NCI-H2227 (cell line): Measurements from ENCODE around the gene HOXD3.

Experiments used
- DNase-seq: peaks from one replicate; lab custom pipeline; 2025; ENCODE audit not compliant: unreplicated experiment; lab: John Stamatoyannopoulos, UW

The HOXD3 gene

GRCh38 chr2:176121190-176122051, 35.7 kb upstream of the HOXD3 start:
- peak; percentile 30 for DNase-seq

GRCh38 chr2:176122052-176122682, 34.9 kb upstream of the HOXD3 start:
- peak; percentile 83 for DNase-seq

GRCh38 chr2:176122683-176123410, 34.3 kb upstream of the HOXD3 start, which contains the start of gene HOXD9:
TSS of gene HOXD9 (plus strand) at chr2:176122719. CDS start at chr2:176122769, 50 bp downstream.
- DNase-seq, result peak; percentile 56

- no peak for DNase-seq
These were observed 33.5 kb upstream of the HOXD3 start for GRCh38 chr2:176123411-176124109.

- no peak for DNase-seq
These were observed 32.8 kb upstream of the HOXD3 start for GRCh38 chr2:176124110-176124946.

GRCh38 chr2:176124947-176125771, 31.9 kb upstream of the HOXD3 start:
- DNase-seq, result no peak

GRCh38 chr2:176125772-176126054, 31.4 kb upstream of the HOXD3 start:
- DNase-seq, result no peak

- peak; percentile 83 for DNase-seq
These were observed 30.0 kb upstream of the HOXD3 start for GRCh38 chr2:176126929-176127773.

GRCh38 chr2:176127774-176128072, 29.4 kb upstream of the HOXD3 start:
- no peak for DNase-seq

GRCh38 chr2:176128172-176128981, 28.7 kb upstream of the HOXD3 start:
- peak; percentile 43 for DNase-seq

- DNase-seq, result peak; percentile 87
These were observed 27.9 kb upstream of the HOXD3 start, which contains the start of gene HOXD8 for GRCh38 chr2:176128982-176129796. TSS of gene HOXD8 (plus strand) at chr2:176129705. CDS start at chr2:176130367, 662 bp downstream.

GRCh38 chr2:176129813-176130146, 27.3 kb upstream of the HOXD3 start:
- DNase-seq, result no peak

- peak; percentile 69 for DNase-seq
These were observed 26.8 kb upstream of the HOXD3 start for GRCh38 chr2:176130147-176130956.

GRCh38 chr2:176130957-176131847, 25.9 kb upstream of the HOXD3 start:
- no peak for DNase-seq

- DNase-seq, result no peak
These were observed 25.3 kb upstream of the HOXD3 start for GRCh38 chr2:176131848-176132158.
